HEK293 (cell line): ENCODE data around the gene ARHGEF4.

ENCODE experiments used
- CTCF ChIA-PET: fragments of 350-600 bp; formaldehyde crosslinking; extraction: SDS; loops from one replicate; lab custom pipeline; 2021; ENCODE audit warnings: antibody characterized with exemption; lab: Yijun Ruan, JAX
- POLR2A ChIA-PET: fragments of 300-600 bp; formaldehyde crosslinking; extraction: SDS; loops from one replicate; lab custom pipeline; 2020; ENCODE audit warnings: antibody characterized with exemption, inconsistent platforms; lab: Yijun Ruan, JAX
- H3K27ac ChIP-seq: fragments of 200-500 bp; sonication (Bioruptor generic); 2 replicates; pipeline ENCODE4 v1.5.1; 2014; ENCODE audit warnings: low read depth, low read length, control low read depth, inconsistent platforms; ENCODE audit errors: extremely low read depth
- H3K36me3 ChIP-seq, 2 experiments: fragments of 200-500 bp in 1 of 2; sonication (Bioruptor generic) in 1 of 2; 1 replicate in 1 of 2; 2 replicates in 1 of 2; pipeline ENCODE4 v1.5.1; 2014 to 2017; ENCODE audit warnings: inconsistent platforms in 2 of 2, low read length in 2 of 2; ENCODE audit not compliant: control insufficient read depth in 2 of 2, insufficient read depth in 1 of 2
- H3K4me1 ChIP-seq: fragments of 200-500 bp; sonication (Bioruptor generic); 2 replicates; pipeline ENCODE4 v1.5.1; 2014; ENCODE audit warnings: mild to moderate bottlenecking, low read length, inconsistent platforms; ENCODE audit not compliant: control insufficient read depth, insufficient read depth
- H3K4me3 ChIP-seq: 2 replicates; pipeline ENCODE4 v1.5.1; 2011; ENCODE audit warnings: low read depth, mild to moderate bottlenecking, control low read depth, low read length, moderate library complexity
- H3K9me3 ChIP-seq: fragments of 200-500 bp; sonication (Bioruptor generic); 2 replicates; pipeline ENCODE4 v1.5.1; 2014; ENCODE audit warnings: low read depth, low read length, inconsistent platforms; ENCODE audit not compliant: control insufficient read depth, insufficient read depth
- BCL11B ChIP-seq: fragments of 450-650 bp; formaldehyde crosslinking; IDR thresholded peaks from 2 replicates; pipeline ENCODE4 v1.5.1; 2016; ENCODE audit warnings: low read depth, missing biosample characterization, missing genetic modification characterization
- ELK4 ChIP-seq: IDR thresholded peaks from 2 replicates; pipeline ENCODE4 v1.6.1; 2011; ENCODE audit warnings: mild to moderate bottlenecking, low read depth, low read length, borderline replicate concordance
- GLIS1 ChIP-seq: fragments of 450-650 bp; formaldehyde crosslinking; IDR thresholded peaks from 2 replicates; pipeline ENCODE4 v1.5.1; 2016; ENCODE audit warnings: missing biosample characterization, missing genetic modification characterization
- GLIS2 ChIP-seq: fragments of 450-650 bp; formaldehyde crosslinking; IDR thresholded peaks from 2 replicates; pipeline ENCODE4 v1.5.1; 2016; ENCODE audit warnings: missing biosample characterization, missing genetic modification characterization
- KLF7 ChIP-seq: fragments of 450-650 bp; formaldehyde crosslinking; IDR thresholded peaks from 2 replicates; pipeline ENCODE4 v1.5.1; 2016; ENCODE audit warnings: missing biosample characterization, missing genetic modification characterization, borderline replicate concordance
- KLF8 ChIP-seq: fragments of 450-650 bp; formaldehyde crosslinking; IDR thresholded peaks from 2 replicates; pipeline ENCODE4 v1.5.1; 2016; ENCODE audit warnings: missing biosample characterization, missing genetic modification characterization
- KLF9 ChIP-seq: fragments of 450-650 bp; formaldehyde crosslinking; IDR thresholded peaks from 2 replicates; pipeline ENCODE4 v1.5.1; 2016; ENCODE audit warnings: missing biosample characterization, missing genetic modification characterization, low read depth
- PRDM6 ChIP-seq: fragments of 450-650 bp; formaldehyde crosslinking; IDR thresholded peaks from 2 replicates; pipeline ENCODE4 v1.5.1; 2017; ENCODE audit warnings: missing biosample characterization, missing genetic modification characterization
- ZBTB17 ChIP-seq: fragments of 450-650 bp; formaldehyde crosslinking; IDR thresholded peaks from 2 replicates; pipeline ENCODE4 v1.5.1; 2016; ENCODE audit warnings: missing biosample characterization, missing genetic modification characterization
- ZBTB6 ChIP-seq: fragments of 450-650 bp; formaldehyde crosslinking; IDR thresholded peaks from 2 replicates; pipeline ENCODE4 v1.5.1; 2017; ENCODE audit warnings: missing biosample characterization, missing genetic modification characterization
- ZFP69B ChIP-seq: fragments of 450-650 bp; formaldehyde crosslinking; IDR thresholded peaks from 2 replicates; pipeline ENCODE4 v1.5.1; 2016; ENCODE audit warnings: missing biosample characterization, missing genetic modification characterization
- ZNF112 ChIP-seq: fragments of 450-650 bp; formaldehyde crosslinking; IDR thresholded peaks from 2 replicates; pipeline ENCODE4 v1.5.0; 2017; ENCODE audit warnings: missing biosample characterization, missing genetic modification characterization
- ZNF146 ChIP-seq: fragments of 450-650 bp; formaldehyde crosslinking; IDR thresholded peaks from 2 replicates; pipeline ENCODE4 v1.5.1; 2016; ENCODE audit warnings: missing biosample characterization, missing genetic modification characterization
- ZNF148 ChIP-seq: fragments of 450-650 bp; formaldehyde crosslinking; IDR thresholded peaks from 2 replicates; pipeline ENCODE4 v1.5.0; 2017; ENCODE audit warnings: missing biosample characterization, missing genetic modification characterization, borderline replicate concordance
- ZNF155 ChIP-seq: fragments of 450-650 bp; formaldehyde crosslinking; IDR thresholded peaks from 2 replicates; pipeline ENCODE4 v1.5.1; 2016; ENCODE audit warnings: missing biosample characterization, missing genetic modification characterization
- ZNF19 ChIP-seq: fragments of 450-650 bp; formaldehyde crosslinking; IDR thresholded peaks from 2 replicates; pipeline ENCODE4; 2016; ENCODE audit warnings: missing biosample characterization, missing genetic modification characterization, low read depth
- ZNF324 ChIP-seq: fragments of 450-650 bp; formaldehyde crosslinking; IDR thresholded peaks from 2 replicates; pipeline ENCODE4 v1.5.1; 2016; ENCODE audit warnings: missing biosample characterization, missing genetic modification characterization
- ZNF549 ChIP-seq: fragments of 450-650 bp; IDR thresholded peaks from 2 replicates; pipeline ENCODE4 v1.5.1; 2018; ENCODE audit warnings: missing biosample characterization, missing genetic modification characterization, mild to moderate bottlenecking, inconsistent platforms, moderate library complexity
- ZNF670 ChIP-seq: fragments of 450-650 bp; formaldehyde crosslinking; IDR thresholded peaks from 2 replicates; pipeline ENCODE4 v1.5.1; 2016; ENCODE audit warnings: missing biosample characterization, missing genetic modification characterization, low read depth
- ZNF677 ChIP-seq: fragments of 450-650 bp; IDR thresholded peaks from 2 replicates; pipeline ENCODE4 v1.5.0; 2018; ENCODE audit warnings: missing biosample characterization, mild to moderate bottlenecking, missing genetic modification characterization, moderate library complexity
- ZNF707 ChIP-seq: fragments of 450-650 bp; formaldehyde crosslinking; IDR thresholded peaks from 2 replicates; pipeline ENCODE4 v1.5.1; 2016; ENCODE audit warnings: missing biosample characterization, missing genetic modification characterization
- ZNF776 ChIP-seq: fragments of 450-650 bp; formaldehyde crosslinking; IDR thresholded peaks from 2 replicates; pipeline ENCODE4 v1.5.0; 2017; ENCODE audit warnings: missing biosample characterization, missing genetic modification characterization, borderline replicate concordance
- ZSCAN16 ChIP-seq: fragments of 450-650 bp; formaldehyde crosslinking; IDR thresholded peaks from 2 replicates; pipeline ENCODE4 v1.5.1; 2016; ENCODE audit warnings: missing biosample characterization, missing genetic modification characterization

The ARHGEF4 gene

GRCh38 chr2:131039908-131040660 lies 203.4 kb downstream of the ARHGEF4 start:
- no peaks in the 10 kb centered on the region for H3K4me1 ChIP-seq
- no peak for TF ChIP-seq GLIS1 (tag by site-specific recombination)
- no peak for TF ChIP-seq ZSCAN16 (tag by site-specific recombination)
- no peak for TF ChIP-seq KLF9 (tag by site-specific recombination)
- no peak for TF ChIP-seq ZNF19
- no peak for TF ChIP-seq ZNF148
- TF ChIP-seq ZNF670 (tag by site-specific recombination): no peak
- no peak for TF ChIP-seq ZFP69B (tag by site-specific recombination)
- TF ChIP-seq ZBTB6 (tag by site-specific recombination): no peak
- TF ChIP-seq KLF7 (tag by site-specific recombination): no peak
- TF ChIP-seq ZNF549 (tag by site-specific recombination): no peak
- no peak for TF ChIP-seq ZNF112 (tag by site-specific recombination)
- no peak for TF ChIP-seq ELK4
- TF ChIP-seq GLIS2 (tag by site-specific recombination): no peak
- no peak for TF ChIP-seq ZNF776 (tag by site-specific recombination)
- TF ChIP-seq ZNF707: no peak
- TF ChIP-seq BCL11B (tag by site-specific recombination): no peak
- TF ChIP-seq ZBTB17: no peak
- TF ChIP-seq, all 188 proteins: peak for 0
- POLR2A ChIA-PET: no interaction called here
- CTCF ChIA-PET: no interaction called here
- Histone ChIP-seq H3K27ac (no peak overlapping the region), H3K9me3 (no peaks in the 10 kb centered on the region), H3K36me3 (peaks cover 0 to 12% of the 10 kb centered on the region in 2 experiments; a peak in 1 of 3 replicates), H3K4me3 (no peak overlapping the region)

GRCh38 chr2:131040661-131041401 lies 204.1 kb downstream of the ARHGEF4 start:
- Histone ChIP-seq H3K36me3 (peaks cover 0 to 16% of the 10 kb centered on the region in 2 experiments; a peak in 1 of 3 replicates), H3K4me3 (no peak overlapping the region), H3K4me1 (no peaks in the 10 kb centered on the region), H3K27ac (no peak overlapping the region), H3K9me3 (no peaks in the 10 kb centered on the region)
- ChIA-PET CTCF (interaction anchor here (0.6 kb wide), 1 partner anchor 77 kb away, joined by 3 read pairs; no protein-coding TSS in a partner anchor), POLR2A (no interaction called here)
- TF ChIP-seq ZNF146 (tag by site-specific recombination) (no peak), ZNF155 (no peak), ZNF324 (tag by site-specific recombination) (no peak), ZNF677 (tag by site-specific recombination) (no peak), KLF8 (tag by site-specific recombination) (no peak), ZFP69B (tag by site-specific recombination) (no peak), PRDM6 (tag by site-specific recombination) (no peak)
